ENCODE results near the gene RANBP3. TPM values are rescaled to one million over a fixed set of nuclear protein-coding genes. Genes with fewer than 3 reads are reported as not detected.
"Not testable (repeated sequence)": the region's sequence is repeated elsewhere in the genome, so short reads cannot be mapped to it uniquely, and the experiment has no call there.

The RANBP3 gene
- total RNA-seq, 1 donor from 2014 or later, result 94.3 TPM

DNA sequence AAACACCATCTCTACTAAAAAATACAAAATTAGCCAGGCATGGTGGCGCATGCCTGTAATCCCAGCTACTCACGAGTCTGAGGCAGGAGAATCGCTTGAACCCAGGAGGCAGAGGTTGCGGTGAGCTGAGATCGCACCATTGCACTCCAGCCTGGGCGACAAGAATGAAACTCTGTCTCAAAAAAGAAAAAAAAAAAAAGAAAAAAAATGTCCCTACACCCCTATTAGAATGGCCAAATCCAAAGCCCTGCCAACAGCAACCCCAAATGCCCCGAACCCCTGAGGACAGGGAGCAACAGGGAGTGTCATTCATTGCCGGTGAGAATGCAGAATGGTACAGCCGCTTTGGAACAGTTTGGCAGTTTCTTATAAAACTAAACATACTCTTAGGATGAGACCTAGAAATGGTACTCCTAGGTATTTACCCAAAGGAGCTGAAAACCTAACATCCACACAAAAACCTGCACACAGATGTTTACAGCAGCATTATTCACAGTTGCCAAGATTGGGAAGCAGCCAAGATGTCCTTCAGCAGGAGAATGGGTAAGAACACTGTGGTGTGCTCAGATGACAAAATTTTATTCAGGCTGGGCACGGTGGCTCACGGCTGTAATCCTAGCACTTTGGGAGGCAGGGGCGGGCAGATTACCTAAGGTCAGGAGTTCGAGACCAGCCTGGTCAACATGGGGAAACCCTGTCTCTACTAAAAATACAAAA, 94.6 kb downstream of the RANBP3 start:
- not testable (repeated sequence) for DNase-seq (ENCODE audit: low spot score)

DNA sequence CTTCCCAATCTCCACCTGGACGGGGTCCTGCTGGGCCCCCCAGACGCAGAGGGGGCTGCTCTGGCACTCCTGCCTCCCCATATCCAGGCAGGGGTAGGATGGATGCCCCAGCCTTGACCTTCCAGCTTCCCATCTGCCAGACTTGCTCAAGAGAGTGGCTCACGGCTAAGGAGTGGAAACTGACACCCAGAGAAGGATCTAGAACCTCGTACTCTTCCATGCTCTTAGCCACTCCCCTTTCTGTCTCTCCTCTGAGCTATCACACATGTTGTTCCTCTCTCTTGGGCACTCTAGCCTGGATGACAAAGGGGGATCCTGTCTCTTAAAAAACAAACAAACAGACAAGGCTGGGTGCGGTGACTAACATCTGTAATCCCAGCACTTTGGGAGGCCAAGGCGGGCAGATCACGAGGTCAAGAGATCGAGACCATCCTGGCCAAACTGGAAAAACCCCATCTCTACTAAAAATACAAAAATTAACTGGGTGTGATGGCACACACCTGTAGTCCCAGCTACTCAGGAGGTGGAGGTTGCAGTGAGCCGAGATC, 95.4 kb downstream of the RANBP3 start:
- no peak for DNase-seq (ENCODE audit: low spot score)

GRCh38 chr19:5881543-5882299, 96.2 kb downstream of the RANBP3 start:
- DNase-seq (ENCODE audit: low spot score), result no peak

DNA sequence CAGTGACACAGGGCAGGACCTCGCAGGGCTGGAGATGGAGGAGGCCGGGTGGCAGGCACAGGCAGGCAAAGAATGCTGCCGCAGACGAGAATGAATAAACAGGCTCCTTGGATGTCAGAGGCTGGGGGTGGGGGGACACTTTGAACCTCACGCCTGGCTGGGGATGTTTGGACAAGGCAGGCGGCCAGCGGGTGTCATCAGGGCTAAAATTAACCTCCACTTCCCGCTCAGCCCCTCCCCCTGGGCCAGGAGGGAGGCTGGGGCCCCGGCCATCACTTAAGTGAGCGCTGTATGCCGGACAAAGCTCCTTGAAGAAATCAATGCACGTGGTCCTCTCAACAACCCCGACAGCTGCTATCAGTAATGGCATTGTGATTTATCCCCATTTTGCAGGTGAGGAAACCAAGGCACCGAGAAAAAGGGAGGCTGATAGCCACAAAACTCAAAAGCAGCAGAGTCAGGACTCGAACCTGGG, 97.3 kb downstream of the RANBP3 start:
- DNase-seq (ENCODE audit: low spot score), result peak; percentile 88

- no peak for DNase-seq (ENCODE audit: low spot score)
These were observed 97.7 kb downstream of the RANBP3 start for GRCh38 chr19:5880196-5880595.

DNA sequence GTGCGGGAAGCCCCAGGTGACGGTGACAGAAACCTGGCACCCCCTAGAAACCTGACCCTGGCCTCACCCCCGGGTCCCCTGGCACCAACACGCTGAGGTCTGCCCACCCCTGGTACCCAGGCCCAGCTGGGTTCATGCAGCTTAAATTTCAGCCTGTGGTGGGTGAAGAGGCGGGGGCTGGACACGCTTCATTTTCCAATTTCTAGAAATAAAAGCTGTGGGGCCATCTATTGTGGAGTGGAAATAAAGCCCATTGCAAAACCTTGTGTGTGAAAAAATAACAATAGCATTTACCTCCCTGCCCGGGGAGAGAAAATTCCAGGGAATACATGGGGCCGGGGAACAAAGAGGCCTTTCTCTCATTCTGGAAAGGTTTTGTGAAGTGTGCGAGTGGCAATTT, 100.1 kb downstream of the RANBP3 start:
- DNase-seq (ENCODE audit: low spot score), result no peak

GRCh38 chr19:5877427-5877826, 100.5 kb downstream of the RANBP3 start:
- DNase-seq (ENCODE audit: low spot score), result no peak

- not testable (repeated sequence) for DNase-seq (ENCODE audit: low spot score)
These were observed 103.4 kb downstream of the RANBP3 start for GRCh38 chr19:5874496-5874895.

GRCh38 chr19:5873617-5874199, 104.2 kb downstream of the RANBP3 start:
- no peak for DNase-seq (ENCODE audit: low spot score)

DNA sequence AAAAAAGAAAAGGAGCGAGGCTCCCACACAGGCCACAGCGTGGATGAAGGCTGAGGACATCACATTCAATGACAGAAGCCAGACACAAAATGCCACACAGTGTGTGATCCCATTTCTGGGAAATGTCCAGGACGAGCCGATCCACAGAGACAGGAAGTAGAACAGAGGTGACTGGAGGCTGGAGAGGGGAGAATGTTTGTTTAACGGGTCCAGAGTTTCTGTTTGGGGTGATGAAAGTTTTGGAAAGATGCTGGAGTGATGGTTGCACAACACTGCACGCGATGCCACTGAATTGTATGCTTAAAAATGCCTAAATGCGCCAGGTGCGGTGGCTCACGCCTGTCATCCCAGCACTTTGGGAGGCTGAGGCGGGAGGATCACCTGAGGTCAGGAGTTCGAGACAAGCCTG, 107.0 kb downstream of the RANBP3 start:
- no peak for DNase-seq (ENCODE audit: low spot score)

- DNase-seq (ENCODE audit: low spot score), result no peak
These were observed 110.5 kb downstream of the RANBP3 start for GRCh38 chr19:5867201-5868136.

Other genes starting within 250 kb of the RANBP3 start
- gene PRR22, start 193.4 kb downstream of the RANBP3 start, total RNA-seq, result 7.3 TPM
- 41.2 TPM for gene DUS3L, start 187.0 kb downstream of the RANBP3 start, total RNA-seq
- gene NRTN, start 173.1 kb downstream of the RANBP3 start, total RNA-seq, result 1.0 TPM
- 4.7 TPM for gene FUT6, start 138.4 kb downstream of the RANBP3 start, total RNA-seq
- 32.0 TPM for gene FUT3, start 126.7 kb downstream of the RANBP3 start, total RNA-seq
- gene FUT5, start 107.6 kb downstream of the RANBP3 start, total RNA-seq, result not detected
- gene NDUFA11, start 74.3 kb downstream of the RANBP3 start, total RNA-seq, result 177 TPM
- gene VMAC, start 73.3 kb downstream of the RANBP3 start, total RNA-seq, result 9.6 TPM
- gene CAPS, start 63.9 kb downstream of the RANBP3 start, total RNA-seq, result 181 TPM
- 30.3 TPM for gene RFX2, start 132.4 kb upstream of the RANBP3 start, total RNA-seq
- not detected for gene ACSBG2, start 157.5 kb upstream of the RANBP3 start, total RNA-seq

All from ureter (tissue), 1 donor.